GM18907 (cell line): ENCODE results near the gene SIRPD.
"Not testable (repeated sequence)": the region's sequence is repeated elsewhere in the genome, so short reads cannot be mapped to it uniquely, and the experiment has no call there.

ENCODE experiments used
- ATAC-seq: cut with Tn5 transposase; IDR thresholded peaks from one replicate; pipeline ENCODE4 v1.9.1; 2021; ENCODE audit warnings: mild to moderate bottlenecking, moderate library complexity; ENCODE audit not compliant: unreplicated experiment

Gene SIRPD

DNA sequence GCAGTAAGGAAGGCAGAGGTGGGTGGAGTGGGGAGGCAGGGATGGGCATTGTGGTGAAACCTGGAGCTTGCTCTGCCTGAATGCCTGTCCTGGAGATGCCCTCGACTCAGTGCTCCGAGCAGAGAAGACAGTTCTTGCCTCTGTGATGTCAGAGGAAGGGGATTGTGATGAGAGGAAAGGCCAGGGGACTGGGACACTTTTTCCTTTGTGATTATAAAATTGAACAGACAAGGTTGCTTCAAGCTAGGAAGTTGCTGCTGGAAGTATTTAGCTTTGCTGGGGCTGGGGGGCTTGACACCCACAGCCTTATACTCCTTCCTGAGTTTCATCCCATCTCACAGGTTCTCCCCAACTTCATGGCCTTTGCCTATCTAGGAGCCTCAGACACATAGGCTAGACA lies at the start of gene SIRPD:
Gene SIRPD (minus strand): TSS at position 101 of the 400 bp plus-strand sequence. CDS start 52 bp downstream, at position 49.
- no peak for ATAC-seq

DNA sequence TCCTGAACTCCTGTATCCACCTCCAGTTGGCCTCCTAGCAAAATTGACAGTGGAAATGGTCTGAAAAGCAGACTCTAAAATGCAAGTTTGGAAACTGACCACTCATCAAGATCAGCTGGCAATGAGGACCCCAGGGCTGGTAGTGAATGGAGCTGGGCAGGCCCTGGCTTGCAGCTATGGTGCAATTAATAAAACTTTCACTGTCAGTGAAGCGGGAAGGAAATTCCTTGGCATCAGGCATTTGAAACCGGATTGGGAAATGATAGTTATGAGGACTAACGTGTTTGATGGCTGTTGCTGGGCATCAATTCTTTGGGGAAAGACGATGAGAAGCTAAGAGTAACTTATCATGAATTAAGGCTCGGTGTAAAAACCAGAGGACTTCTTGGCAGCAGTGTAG lies 43.2 kb upstream of the SIRPD start:
- no peak for ATAC-seq

DNA sequence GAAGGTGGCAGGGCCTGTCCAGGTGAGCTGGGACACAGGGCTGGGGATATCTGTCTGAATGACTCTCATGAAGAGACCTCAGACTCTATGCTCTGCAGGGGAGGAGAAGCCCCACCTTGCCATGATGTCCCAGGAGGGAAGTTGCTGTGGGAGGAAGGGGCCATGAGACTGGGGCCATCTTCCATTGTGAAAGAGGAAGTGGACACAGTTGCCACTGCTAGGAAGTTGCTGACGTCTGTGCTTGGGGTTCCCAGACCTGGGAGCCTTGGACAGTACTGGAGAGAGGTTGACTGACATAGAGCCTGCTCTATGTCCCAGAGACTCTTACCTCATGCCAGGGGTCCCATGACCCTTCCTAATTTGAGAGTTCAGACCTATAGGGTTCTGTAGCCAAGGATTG lies 37.8 kb upstream of the SIRPD start:
- ATAC-seq: no peak

DNA sequence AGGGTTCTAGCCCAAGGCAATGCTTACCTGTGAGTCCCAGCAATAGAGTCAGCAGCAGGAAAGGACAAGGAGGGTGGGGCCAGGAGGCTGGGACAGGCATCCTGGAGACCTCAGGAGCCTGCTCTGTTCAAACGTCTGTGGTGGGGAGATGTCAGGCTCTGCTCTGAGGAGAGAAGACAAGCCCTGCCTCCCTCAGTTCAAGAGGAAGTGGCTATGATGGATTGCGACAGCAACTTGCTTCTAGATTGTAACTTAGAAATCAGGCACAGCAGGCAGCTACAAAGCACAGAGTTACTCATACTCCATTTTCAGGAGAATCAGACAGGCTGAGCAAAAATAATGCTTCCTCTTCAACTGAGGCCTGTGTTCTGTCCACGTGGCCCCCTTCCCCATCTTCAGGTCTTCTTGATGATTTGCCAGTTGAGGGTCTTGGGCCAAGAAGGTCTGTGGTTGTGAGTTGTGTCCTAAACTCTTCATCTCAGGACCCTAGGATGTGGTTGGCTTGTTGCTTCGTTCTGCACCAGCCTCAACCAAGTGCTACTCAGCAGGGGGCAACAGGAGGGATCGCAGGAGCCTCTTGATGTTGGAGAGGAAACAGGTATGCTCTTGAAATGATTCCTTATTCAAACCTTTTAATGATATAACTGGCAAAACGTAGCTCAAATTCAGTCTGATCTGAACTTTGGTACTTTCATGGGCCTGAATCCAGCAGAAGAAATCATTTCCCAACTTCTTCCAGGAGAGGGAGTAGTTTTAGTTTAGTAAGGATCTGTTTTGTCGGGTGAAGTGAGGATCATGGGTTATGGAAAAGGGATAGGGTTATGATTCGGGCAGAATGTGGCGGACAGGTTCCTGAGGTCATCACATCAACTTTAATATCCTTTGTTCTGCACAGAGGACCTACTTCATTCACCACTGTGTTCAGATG lies 31.3 kb upstream of the SIRPD start:
- no peak for ATAC-seq

DNA sequence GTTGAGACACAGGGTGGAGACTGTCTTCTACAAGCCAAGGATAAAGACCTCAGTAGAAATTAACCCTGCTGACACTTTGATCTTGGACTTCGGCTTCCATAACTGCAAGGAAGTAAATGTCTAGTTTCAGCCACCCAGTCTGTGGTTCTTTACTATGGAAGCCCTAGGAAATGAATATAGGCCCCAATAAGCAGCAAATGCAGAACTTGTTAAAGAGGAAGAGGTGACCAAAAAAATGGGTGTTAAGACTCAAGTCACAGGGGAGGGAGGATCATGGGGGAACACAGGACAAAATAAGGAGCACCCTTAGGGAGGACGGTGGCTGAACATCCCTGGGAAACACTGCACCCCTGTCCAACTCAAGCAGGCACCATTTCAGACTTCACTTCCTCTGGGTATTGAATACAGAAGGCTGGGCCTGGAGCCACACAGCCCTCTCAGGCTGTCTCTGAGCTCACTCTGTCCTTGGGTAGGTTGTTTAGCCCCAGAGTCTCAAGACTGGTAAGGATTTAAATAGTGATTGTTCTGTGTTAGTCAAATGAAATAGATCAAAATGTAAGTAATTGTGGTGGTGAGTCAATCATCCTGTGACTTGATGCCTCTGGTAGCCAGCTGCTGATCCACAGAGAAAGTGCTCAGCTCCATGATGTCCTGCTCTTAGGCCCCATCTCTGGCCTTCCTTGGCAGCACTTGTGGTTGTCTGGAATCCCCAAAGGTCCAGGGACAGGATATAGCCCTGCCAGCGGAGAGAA lies 30.5 kb upstream of the SIRPD start:
- ATAC-seq: no peak

DNA sequence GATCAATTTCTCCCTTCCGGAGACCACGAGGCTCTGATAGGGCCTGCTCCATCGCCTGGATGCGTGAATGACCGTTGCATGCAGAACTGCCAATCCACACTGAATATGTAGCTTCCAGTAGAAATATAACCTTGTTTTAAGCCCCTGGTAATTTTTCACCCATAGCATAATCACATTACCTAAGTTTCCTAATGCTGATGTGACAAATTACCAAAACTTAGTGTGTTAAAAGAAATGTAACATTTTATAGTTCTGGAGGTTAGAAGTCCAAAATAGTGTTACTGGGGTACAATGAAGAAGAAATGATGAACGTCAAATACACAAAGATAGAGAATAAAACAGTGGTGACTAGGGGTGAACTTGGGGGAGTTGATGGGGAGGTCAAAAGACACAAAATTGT lies 22.0 kb upstream of the SIRPD start:
- ATAC-seq: no peak

DNA sequence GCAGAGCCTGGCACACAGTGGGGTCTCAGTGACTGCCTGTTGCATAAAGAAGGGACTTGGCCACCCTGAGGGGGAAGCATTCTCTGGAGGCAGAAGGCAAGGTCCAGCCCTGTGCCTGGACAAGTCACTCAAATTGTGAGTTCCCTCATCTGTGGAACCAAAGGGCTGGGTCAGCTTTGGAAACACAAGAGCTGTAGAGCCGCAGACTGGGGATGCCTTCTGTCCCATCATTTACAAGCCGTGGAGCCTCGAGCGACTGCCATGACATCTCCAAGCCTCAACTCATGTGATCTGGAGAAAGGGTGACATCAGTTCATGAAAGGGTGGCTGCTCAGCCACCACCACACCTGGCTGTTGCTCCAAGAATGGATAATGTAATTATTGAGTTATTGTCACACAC lies 20.4 kb upstream of the SIRPD start:
- no peak for ATAC-seq

DNA sequence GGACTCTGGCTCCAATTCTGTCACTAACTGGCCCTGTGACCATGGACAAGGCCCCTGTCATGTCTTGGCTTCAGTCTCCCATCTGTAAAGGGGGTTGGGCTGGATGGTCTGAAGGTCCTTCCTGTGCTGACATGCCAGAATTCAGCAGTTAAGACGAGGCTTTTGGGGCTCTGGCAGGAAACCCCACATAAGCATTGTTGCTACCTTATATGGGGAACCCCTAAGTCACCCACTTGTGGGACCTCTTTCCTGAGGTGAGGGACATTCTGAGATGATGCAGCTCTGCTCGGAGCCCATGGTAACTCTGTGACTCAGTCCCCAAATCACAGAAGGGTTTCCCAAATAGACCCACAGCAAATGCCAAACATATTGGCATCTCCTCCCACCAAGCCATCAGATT lies 19.8 kb upstream of the SIRPD start:
- ATAC-seq: not testable (repeated sequence)

DNA sequence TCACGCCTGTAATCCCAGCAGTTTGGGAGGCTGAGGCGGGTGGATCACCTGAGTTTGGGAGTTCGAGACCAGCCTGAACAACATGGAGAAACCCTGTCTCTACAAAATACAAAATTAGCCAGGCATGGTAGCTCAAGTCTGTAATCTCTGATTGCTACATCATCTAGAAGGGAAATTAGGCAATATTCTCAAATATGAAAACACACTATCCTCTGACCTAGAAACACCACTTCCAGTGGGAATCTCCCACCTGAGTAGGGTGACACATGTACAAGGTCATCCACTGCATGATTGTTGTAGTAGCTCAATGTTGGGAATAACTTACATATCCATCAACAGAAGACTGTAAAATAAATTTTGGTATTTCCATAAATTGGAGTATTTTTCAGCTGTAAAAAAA lies 19.1 kb upstream of the SIRPD start:
- no peak for ATAC-seq

DNA sequence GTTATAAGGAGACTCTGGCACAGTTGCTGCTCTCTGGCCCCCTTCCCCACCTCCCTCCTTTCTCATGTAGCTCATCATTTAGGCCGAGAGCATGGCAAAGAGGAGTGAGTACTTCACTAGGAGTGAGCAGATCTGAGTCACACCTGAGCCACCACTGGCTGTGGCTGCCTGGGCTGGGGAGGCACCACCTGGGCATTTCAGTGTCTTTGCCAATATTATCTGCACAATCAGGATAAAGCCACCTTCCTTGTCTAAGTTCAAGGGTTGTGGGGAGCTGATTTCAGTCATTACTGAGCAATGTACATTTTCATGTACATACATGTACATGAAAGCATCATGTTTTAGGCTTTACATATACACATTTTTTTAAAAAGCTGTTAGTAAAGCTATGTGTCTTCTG lies 18.5 kb upstream of the SIRPD start:
- ATAC-seq: not testable (repeated sequence)

DNA sequence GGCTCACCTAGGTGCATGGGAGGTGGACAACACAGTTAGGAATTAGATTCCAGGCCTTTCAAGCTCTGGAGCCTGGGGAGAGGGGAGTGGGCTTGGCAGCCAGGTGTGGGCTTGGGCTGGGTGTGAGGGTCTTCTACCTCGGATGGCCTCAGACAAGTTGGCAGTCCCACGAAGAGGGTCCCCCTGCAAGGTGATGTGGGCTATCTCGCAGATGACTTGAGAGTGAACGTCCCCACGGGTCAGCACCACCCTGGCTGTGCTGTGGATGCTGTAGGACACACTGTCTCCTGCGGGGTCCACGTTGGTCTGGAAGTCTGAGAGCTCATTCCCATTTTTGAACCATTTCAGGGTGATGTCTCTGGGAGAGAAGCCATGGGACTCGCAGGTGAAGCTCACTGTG lies 14.1 kb upstream of the SIRPD start:
- ATAC-seq: not testable (repeated sequence)

DNA sequence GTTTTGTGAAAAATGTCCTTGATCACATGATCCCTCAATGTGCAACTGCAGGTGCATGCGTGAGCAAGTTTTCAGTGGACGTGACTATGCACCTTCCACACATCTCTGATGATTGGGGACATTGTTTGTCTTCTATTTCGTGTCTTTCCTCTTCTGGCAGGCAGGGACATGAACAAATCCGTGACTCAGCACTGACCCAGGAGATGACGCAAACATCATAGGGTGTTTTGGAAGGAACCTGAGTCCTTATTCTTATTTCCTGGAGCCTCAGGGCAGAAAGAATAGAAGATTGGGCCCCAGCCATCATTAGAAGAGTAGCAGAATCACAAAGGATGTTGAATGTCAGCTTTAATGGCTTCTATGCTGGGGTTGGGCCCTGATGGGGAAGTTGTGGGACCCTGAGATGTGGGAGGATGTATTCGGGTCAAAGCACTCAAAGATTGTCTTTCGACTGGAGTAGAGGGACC lies 11.9 kb upstream of the SIRPD start:
- no peak for ATAC-seq

DNA sequence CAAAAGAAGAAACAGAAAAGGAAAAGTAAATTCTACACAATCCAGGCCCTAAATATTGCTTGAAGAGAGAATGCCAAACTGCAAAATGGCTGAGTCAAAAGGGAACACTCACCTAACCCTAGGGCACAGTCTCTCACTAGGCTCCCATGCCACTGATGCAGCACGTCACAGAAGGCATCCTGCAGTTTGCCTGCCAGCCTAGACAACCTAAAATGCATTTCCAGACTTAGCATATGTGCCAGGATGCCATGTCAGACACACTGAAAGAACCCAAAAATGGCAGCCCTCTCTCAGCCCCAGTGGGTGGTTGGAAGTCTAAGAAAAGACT lies 10.6 kb upstream of the SIRPD start:
- no peak for ATAC-seq

DNA sequence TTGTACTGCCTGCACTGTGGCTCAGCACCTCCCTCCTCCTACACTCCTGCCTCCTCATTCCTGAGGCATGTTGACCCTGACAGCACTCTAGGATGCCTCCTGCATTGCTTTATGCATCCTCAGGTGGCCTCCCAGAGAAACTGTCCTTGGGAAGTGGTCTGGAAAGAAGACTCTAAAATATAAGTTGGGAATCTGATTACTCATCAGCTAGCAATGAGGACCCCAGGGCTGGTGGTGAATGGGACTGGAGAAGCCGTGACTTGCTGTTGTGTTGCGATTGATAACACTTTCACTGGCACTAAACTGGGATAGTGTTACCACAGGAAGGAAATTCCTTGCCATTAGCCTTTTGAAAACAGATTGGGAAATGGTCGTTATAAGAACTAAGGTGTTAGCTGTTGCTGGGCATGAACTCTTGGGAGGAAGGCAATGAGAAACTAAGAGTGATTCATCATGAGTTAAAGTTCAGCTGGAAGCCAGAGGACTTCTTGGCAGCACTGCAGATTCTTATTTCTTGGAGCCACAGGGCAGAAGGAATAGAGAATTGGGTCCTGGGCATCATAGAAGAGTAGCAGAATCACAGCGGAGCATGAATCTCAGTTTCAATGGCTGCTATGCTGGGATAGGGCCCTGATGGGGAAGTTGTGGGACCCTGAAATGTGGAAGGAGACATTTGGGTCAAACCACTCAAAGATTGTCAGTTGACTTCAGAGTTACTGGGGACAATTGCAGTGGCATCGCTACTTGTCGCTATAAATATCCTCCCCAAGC lies 10.1 kb upstream of the SIRPD start:
- ATAC-seq: no peak

DNA sequence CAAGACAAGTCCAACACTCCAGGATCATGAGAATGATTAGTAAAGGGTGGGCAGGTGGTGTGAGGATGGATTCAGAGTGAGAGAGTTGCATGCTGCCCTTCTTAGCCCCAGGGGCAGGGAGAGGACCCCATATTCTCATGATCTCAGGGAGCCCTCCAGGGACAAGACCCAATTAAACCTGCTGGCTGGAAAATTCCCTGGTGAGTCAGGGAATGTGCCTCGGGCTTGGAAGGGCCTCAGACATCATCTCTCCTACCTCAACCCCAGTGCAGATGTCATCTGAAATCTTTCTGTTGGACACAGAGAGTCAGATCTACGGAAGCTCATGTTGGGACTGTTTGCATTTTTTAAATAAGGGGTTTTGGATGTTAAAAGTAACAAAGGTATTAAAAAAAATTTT lies 9.2 kb upstream of the SIRPD start:
- no peak for ATAC-seq

DNA sequence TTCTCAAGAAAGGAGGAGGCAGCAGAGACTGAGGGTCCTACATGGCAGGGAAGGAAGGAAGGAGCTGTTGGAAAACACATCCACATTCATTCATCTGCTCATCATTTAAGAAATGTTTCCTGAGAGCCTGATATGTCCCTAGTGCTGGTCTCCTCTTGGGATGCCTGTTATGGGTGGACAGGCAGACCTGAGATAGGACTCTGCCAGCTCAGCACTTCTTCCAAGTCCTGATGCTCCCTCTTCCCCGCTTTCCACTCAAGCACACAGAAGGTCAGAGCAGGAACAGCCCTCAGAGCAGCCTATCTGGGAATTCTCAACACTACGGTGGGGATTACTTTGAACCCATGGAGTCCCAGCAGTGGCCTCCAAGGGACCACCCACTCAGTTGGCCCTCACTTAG lies 8.0 kb upstream of the SIRPD start:
- ATAC-seq: no peak

DNA sequence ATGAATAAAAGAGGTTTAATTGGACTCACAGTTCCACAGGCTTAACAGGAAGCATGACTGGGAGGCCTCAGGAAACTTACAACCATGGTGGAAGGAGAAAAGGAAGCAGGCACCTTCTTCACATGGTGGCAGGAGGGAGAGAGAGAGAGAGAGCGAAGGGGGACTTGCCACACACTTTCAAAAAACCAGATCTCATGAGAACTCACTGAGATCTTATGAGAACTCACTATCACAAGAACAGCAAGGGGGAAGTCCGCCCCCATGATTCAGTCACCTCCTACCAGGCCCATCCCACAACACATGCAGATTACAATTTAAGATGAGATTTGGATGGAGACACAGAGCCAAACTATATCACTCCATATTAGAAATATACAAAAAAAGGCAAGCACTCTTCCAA lies 6.1 kb upstream of the SIRPD start:
- ATAC-seq: no peak

DNA sequence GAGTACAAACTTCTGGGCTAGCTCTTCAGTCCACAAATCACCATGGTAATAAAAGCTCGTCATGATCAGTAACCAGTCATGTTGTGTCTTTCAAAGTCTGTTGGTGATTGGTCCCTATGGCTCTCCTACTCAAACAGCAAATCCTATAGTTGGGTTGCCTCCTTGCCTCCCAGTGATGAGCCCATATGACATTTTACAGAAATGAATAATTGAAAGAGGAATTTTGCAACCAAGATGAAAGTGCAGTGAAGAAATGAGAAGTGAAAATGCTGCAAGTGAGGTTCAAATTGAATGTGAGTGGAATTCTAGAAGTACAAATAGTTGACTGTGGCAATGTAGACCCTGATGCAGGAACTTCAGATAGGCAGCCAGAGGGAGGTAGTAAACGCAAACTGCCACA lies 5.1 kb upstream of the SIRPD start:
- ATAC-seq: no peak

DNA sequence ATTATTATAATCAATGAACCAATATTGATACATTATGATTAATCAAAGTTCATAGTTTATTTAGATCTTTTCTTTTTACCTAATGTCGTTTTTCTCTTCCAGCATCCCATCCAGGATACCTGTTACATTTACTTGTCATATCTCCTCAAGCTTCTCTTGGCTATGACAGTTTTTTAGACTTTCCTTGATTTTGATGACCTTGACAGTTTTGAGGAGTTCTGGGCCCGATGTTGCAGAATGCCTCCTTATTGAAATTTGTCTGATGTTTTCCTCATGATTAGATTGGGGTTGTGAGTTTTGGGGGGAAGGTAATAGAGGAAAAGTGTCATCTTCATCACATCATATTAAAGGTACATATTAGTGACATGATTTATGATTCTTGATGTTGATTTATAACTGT lies 3.8 kb upstream of the SIRPD start:
- no peak for ATAC-seq

DNA sequence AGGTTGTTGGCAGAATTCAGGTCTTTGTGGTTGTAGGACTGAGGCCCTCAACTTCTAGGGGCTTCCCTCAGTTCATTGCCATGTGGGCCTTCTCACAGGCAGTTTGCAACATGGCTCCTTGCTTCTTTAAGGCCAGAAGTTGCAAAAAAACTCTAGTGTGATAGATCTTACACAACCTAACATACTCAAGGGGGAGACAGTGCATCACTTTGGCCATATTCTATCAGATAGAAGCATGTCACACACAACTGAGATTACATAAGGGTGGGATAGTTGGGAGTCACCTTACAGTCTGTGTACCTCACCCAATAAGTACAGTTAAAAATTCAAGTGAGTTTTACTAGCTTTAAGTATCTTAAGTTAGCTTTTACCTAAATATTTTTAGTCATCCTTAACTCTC lies 1.6 kb downstream of the SIRPD start:
- ATAC-seq: no peak

DNA sequence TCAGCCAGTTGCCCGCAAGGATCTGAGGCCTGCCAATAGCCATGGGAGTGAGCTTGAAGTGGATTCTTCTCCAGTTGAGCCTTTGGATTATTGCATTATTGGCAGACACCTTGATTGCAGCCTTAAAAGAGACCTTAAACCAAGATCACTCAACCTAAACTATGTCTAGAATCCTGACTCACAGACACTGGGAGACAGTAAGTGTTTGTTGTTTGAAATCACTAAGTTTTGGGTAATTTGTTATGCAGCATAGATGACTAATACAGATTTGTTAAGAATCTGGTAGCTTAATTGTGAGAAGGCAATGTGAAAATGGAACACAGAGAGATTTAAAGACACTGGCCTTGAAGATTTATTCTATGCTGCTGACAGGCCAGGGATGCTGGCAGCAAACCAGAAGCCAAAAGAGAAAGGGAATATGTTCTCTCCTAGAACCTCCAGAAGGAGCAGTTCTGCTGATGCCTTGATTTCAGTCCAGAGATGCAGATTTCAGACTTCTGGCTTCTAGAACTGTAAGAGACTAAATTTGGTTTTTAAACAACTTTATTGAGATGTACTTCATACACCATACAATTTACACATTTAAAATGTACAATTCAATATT lies 17.6 kb downstream of the SIRPD start:
- ATAC-seq: no peak
